GM18508 (cell line): ENCODE data around the gene AGAP6.
"Not testable (repeated sequence)": the region's sequence is repeated elsewhere in the genome, so short reads cannot be mapped to it uniquely, and the experiment has no call there.

ENCODE experiments used
- ATAC-seq: cut with Tn5 transposase; IDR thresholded peaks from one replicate; pipeline ENCODE4 v1.9.1; 2021; ENCODE audit warnings: moderate number of reproducible peaks; ENCODE audit not compliant: insufficient read depth, unreplicated experiment

AGAP6 gene

DNA sequence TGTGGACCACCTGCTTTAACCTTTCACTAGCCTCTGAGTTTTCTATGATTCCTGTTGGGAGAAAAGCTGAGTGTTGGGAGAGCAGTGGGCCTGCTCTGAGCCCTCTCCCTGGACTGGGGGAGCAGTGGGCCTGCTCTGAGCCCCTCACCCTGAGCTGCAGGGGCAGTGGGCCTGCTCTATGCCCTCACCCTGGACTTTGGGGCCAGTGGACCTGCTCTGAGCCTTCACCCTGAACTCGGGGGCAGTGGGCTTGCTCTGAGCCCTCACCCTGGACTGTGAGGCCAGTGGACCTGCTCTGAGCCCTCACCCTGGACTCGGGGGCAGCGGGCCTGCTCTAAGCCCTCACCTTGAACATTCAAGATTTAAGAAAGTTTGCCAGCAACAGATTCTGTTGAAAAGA lies 33.4 kb downstream of the AGAP6 start:
- ATAC-seq = no peak

DNA sequence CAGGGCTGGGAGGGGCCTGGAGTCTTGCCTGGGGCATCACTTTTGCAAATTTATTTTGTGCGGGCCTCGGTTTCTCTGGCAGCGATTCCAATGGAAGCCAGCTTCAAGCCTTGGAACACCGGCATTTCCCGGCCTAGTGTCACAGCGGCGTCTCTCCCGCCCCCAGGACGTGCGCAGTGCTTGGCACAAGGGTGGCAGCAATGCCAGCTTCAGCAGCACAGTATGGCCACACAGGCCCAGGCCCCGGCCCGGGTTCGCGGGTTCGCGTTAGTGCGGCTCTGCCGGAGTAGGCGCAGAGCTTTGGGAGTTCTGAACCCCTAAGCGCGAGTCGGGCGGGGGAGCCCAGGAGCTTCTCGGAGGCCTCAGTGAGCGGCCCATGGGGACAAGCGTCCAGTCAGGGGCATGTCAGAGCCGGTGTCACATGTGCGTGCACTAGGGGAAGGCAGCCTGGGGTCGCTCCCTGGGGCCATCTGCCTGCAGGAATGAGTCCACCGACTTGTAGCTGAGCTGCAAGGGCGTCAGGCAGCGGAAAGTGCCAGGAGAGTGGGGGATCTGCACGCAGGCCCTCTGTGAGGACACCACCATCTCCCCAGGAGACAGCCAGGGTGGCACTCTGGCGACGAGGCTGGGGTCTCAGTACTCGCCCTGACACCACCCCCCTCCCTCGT lies 36.6 kb downstream of the AGAP6 start:
- not testable (repeated sequence) for ATAC-seq

DNA sequence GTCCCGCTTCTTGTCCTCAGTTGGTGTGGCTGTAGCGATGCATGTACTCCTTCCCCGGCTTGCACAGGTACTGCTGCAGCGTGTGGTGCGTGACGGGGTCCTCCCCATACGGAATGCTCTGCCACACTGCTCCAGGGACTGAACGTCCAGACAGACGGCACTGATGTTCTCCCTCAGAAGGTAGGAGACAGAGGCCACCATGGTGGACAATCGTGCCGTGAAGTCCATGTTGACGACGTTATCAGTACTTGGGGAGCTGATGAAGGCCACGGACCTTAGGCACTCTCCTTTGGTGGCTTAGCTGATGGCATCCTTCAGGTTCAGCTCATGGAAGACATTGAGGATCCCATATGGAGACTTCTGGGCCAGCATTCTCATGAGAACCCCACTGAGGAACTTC lies 37.4 kb downstream of the AGAP6 start:
- ATAC-seq = no peak

DNA sequence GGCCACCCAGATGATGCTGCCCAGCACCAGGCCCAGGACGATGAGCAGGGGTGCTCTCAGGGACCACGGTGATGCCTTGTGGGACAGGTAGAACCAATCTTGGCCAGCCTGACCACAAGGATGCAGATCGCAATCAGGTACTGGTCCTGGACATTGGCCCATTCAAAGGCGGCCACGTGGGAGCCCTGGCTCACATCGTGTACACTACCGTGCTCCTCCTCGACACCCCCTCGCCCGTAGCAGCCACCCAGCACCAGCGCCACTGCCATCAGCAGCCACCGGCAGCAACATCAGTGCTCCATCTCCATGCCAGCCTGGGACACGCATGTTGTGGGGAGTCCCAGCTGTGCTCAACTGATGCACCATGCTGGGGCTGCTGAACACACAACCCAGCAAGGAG lies 39.0 kb downstream of the AGAP6 start:
- ATAC-seq = no peak

DNA sequence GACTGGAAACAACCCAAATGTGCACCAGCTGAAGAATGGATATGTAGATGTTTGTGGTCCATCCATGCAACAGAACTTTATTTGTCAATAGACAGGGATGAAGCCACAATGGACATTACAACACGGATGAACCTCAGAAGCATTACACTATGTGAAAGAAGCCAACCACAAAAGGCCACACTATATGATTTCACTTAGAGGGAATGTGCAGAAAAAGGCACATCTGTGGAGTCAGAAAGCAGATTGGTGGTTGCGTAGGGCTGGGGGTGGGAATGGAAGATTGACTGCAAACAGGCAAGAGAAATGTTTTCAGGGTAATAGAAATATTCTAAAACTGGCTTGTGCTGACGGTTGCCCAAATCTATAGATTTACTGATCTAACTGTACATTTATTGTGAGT lies 45.3 kb downstream of the AGAP6 start:
- no peak for ATAC-seq

DNA sequence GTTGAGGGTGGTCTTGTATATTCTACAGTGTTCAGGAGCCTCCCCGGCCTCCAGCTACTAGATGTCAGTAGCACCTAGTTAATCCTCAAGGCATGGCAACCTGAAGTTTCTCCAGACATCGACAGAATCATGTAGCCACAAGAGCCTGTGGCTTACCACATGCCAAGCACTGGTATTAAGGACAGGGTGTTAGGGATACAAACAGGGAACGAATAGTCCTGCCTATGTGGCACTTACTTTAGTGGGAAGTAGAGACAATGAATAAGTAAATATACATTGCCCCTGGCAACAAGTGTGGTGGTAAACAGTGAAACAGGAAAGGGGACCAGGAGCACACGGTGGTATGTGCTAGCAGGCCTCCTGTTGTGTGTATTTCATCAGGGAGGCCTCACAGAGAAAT lies 47.1 kb downstream of the AGAP6 start:
- ATAC-seq = not testable (repeated sequence)

DNA sequence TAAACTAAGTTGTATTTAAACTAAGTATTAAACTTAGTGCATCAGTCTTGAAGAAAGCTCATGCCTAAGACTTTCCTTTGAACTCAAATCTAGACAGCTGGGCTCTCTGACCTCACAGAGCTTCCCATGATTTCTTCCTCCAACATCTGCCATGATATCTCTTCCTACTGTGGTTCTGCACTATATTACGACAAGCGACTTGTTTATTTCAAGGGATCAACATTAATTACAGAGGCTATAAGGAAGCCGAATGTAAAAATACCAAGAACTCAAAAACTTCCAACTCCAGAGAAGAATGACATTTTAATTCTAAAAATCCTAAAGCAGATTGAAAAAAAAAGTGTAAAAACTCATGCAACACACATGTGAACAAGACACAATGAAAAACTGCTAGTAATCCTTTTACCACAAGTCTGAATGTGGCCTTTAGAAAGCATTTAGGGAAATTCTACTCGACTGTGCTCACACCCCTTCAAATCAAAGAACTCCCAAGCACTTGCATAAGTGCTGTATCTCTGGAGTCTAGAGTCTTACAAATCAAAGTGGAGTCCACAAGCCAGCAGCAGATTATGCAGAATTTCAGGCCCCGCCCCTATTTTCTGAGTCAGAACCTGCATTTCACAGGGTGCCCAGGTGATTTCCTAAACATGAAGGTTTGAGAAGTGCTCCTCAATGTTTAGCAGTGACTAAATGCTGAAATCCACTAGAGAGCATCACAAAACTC lies 56.9 kb downstream of the AGAP6 start:
- no peak for ATAC-seq

DNA sequence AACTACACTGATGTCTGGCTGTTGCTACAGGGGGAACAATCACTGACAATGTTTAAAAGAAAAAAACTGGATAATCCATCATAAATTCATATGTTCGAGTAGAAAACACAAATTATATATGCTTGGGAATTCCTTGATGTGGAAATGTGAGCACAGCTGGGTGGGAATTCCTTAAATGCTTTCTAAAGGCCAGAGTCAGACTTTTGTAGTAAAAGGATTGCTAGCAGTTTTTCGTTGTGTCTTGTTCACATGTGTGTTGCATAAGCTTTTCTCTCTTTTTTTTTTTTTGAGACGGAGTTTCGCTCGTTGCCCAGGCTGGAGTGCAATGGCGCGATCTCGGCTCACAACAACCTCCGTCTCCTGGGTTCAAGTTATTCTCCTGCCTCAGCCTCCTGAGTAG lies 58.3 kb downstream of the AGAP6 start:
- not testable (repeated sequence) for ATAC-seq

DNA sequence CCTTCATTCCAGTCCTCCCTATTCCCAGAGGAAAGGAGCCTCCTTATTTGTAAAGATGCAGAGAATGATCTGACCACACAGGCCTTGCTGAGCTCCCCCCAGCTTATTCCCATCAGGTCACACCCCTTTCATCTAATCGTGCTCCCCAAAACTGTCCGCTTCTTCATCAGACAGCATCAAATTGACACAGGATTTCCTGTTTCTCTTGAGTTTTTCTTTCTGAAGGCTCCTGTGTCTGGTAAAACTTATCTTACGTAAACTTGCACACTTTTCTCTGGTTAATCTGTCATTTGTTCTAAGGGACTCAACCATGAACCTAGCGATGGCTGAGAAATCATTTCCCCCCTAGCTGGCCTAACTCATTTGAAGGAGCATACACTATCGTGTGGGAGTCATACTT lies 59.4 kb downstream of the AGAP6 start:
- ATAC-seq = not testable (repeated sequence)

DNA sequence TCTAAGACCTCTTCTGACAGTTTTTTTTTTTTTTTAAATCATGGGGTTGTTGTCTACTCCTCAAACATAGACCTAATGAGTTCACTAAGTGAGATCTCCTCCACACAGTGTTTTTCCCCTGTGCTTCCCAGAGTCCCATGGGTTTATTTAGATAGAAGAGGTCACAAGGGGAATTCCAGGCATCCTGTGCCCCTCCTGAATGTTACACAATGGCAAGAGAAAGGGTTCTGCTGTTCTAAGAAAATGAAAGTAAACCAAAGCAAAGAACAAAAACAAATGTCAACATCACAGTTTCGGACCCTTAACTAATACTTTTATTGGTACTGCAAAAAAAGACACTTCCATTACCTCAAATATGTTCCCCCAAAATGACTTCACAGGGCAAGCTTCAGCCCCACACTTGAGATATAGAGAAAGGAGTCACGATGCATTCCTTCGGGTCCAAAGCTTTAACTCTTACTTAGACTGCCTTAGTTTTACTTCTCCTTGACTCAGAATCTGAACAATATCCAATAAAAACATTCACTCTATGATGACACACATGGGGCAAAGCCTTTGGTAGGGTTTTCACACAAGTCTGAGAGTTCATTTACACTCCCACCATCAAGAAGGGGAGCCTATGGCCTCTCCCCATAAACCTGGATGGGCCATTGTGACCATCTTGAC lies 63.9 kb downstream of the AGAP6 start:
- ATAC-seq = not testable (repeated sequence)

DNA sequence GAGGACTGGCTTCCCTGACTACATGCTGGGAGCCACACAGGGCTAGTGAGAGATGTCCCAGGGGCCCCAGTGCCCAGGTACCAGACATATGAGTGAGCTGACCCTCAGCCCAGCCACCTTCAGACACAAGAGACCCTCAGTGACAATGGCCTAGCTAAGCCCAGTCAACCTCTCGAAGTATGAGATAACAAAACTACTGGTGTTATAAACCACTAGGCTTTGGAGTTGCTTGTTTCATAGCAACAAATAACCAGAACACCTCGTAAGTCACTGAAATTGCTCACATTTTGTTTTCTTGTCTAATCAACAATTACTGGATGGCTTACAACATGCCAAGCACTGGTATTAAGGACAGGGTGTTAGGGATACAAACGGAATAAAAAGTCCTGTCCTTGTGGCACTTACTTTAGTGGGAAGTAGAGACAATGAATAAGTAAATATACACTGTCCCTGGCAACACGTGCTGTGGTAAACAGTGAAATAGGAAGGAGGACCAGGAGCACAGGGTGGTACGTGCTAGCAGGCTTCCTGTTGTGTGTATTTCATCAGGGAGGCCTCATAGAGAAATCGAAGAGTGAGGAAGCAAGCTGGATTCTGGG lies 64.7 kb downstream of the AGAP6 start:
- not testable (repeated sequence) for ATAC-seq

DNA sequence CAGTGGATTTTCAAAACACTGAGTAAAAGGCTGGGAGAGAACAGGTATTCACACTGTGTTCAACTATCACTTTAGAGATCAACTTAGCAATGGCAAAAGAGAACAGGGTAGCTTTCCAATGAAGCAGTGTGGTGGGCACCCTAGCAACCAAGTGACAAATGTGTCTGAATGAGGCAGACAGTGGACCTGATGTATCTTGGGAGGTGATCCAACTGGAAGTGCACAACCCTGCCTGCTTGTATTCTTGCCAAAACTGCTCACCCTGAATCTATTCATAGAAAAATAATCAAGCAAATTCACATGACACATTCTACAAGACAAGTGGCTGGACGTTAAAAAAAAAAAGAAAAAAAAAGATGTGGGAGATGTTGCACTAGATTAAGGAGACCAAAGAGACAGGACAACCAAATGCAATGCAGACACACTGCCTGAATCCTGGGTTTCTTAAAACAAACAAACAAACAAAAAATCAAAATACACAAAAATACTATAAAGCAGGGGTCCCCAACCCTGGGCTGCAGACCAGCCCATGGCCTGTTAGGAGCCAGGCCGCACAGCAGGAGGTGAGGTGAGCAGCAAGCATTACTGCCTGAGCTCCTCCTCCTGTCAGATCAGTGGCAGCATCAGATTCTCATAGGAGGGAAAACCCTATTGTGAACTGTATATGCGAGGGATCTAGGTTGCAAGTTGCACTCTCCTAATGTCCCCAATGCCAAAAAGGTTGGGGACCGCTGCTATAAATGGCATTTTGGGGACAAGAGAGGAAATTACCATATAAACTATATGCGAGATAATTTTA lies 67.5 kb downstream of the AGAP6 start:
- not testable (repeated sequence) for ATAC-seq

DNA sequence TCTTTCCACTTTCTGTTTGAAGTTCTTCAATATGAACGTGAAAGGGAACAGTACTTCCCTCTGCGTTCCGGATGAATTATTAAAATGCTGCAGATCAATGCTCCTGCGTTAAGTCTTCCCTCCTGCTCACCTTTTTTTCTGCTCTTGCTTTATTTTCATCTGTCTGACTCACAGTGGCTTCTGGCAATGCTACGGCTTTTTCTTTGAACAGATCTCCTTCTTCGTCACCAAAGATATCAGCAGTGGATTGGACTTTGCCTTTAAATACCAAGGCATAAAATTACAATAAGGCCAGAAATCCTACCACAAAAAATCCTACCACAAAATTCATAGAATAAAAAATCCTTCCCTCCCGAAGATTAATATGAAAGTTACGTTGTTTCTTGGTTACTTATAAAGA lies 68.4 kb downstream of the AGAP6 start:
- not testable (repeated sequence) for ATAC-seq

DNA sequence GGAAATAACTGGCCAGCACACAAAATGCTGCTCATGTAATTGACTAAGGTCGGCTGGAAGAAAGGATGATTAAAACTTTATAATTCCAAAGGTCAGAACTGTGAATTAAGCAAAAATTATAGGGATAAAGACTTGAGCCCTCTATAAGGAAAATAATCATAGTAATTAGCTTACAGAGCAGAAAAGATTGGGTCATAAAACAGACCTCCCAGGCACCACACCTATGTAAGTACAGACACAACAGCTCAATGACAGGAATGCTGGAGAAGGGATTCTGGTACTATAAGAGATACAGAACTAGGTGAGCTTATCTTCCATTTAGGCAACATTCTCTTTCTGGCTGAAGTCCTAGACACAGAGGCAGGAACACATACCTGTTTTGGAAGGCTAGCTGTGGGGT lies 70.5 kb downstream of the AGAP6 start:
- not testable (repeated sequence) for ATAC-seq

DNA sequence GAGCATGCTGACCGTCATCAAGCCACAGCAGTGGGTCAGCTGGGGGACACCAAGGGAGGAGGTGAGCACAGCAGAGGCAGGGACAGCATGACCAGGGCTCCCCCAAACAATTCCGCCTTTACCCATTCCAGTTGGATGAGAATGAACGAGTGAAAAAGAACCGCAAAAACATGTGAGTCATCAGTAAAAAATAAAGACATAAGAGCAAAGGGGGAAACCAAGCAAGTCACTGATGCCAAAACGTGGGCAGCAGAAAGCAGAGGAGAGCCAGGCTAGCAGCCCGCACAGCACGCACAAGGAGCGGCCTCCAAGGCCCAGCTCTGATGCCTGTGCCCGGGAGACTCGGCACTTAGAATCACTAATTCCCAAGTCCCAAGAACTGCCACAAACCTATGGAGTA lies 71.7 kb downstream of the AGAP6 start:
- not testable (repeated sequence) for ATAC-seq
